SK-N-SH treated with all-trans-retinoic acid at 6 μM for 48 hours (cell line): ENCODE data around the gene BRCA2.

Experiments
- ATAC-seq: fragments of 200-7000 bp; cut with Tn5 transposase; 3 replicates; pipeline ENCODE4 v1.9.1; 2020; ENCODE audit warnings: mild to moderate bottlenecking, moderate library complexity
- ARNTL ChIP-seq: fragments of 450-650 bp; formaldehyde crosslinking; IDR thresholded peaks from 2 replicates; pipeline ENCODE4 v1.5.0; 2020; ENCODE audit warnings: low read depth, mild to moderate bottlenecking, moderate library complexity, borderline replicate concordance
- BACH2 ChIP-seq: fragments of 250-450 bp; sonication (Bioruptor Pico); IDR thresholded peaks from 2 replicates; pipeline ENCODE4 v1.9.0; 2021; ENCODE audit warnings: mild to moderate bottlenecking, borderline replicate concordance
- CREB5 ChIP-seq: fragments of 250-450 bp; sonication (Bioruptor Pico); IDR thresholded peaks from 2 replicates; pipeline ENCODE4 v1.5.1; 2020; ENCODE audit warnings: low read depth, mild to moderate bottlenecking, moderate library complexity
- CSRNP3 ChIP-seq: fragments of 250-450 bp; sonication (Bioruptor Pico); IDR thresholded peaks from 2 replicates; pipeline ENCODE4 v1.5.1; 2021; ENCODE audit warnings: mild to moderate bottlenecking, moderate library complexity
- ESRRG ChIP-seq: fragments of 250-450 bp; sonication (Bioruptor Pico); IDR thresholded peaks from 2 replicates; pipeline ENCODE4 v1.6.1; 2021; ENCODE audit warnings: mild to moderate bottlenecking
- GLIS3 ChIP-seq: fragments of 250-450 bp; sonication (Bioruptor Pico); IDR thresholded peaks from 2 replicates; pipeline ENCODE4 v1.5.0; 2020; ENCODE audit warnings: mild to moderate bottlenecking, moderate library complexity
- ISL1 ChIP-seq: fragments of 250-450 bp; sonication (Bioruptor Pico); IDR thresholded peaks from 2 replicates; pipeline ENCODE4 v2.1.2; 2022; ENCODE audit warnings: mild to moderate bottlenecking, moderate library complexity
- OSR1 ChIP-seq: fragments of 250-450 bp; sonication (Bioruptor Pico); IDR thresholded peaks from 2 replicates; pipeline ENCODE4 v1.8.0; 2022; ENCODE audit warnings: moderate library complexity, mild to moderate bottlenecking, inconsistent platforms
- PATZ1 ChIP-seq: fragments of 250-450 bp; sonication (Bioruptor Pico); IDR thresholded peaks from 2 replicates; pipeline ENCODE4 v1.8.0; 2020; ENCODE audit warnings: mild to moderate bottlenecking, moderate library complexity, borderline replicate concordance
- PPARA ChIP-seq: fragments of 250-450 bp; sonication (Bioruptor Pico); IDR thresholded peaks from 2 replicates; pipeline ENCODE4 v1.5.0; 2020; ENCODE audit warnings: mild to moderate bottlenecking, borderline replicate concordance
- RARB ChIP-seq: fragments of 250-450 bp; sonication (Bioruptor Pico); IDR thresholded peaks from 2 replicates; pipeline ENCODE4 v1.8.0; 2021; ENCODE audit warnings: mild to moderate bottlenecking, moderate library complexity
- SNAI2 ChIP-seq: fragments of 250-450 bp; sonication (Bioruptor Pico); IDR thresholded peaks from 2 replicates; pipeline ENCODE4 v1.5.0; 2020; ENCODE audit warnings: mild to moderate bottlenecking, moderate library complexity
- TCF4 ChIP-seq: fragments of 250-450 bp; sonication (Bioruptor Pico); IDR thresholded peaks from 2 replicates; pipeline ENCODE4 v1.8.0; 2021; ENCODE audit warnings: mild to moderate bottlenecking, moderate library complexity, borderline replicate concordance
- TOX ChIP-seq: fragments of 250-450 bp; sonication (Bioruptor Pico); IDR thresholded peaks from 2 replicates; pipeline ENCODE4 v1.8.0; 2021; ENCODE audit warnings: mild to moderate bottlenecking, moderate library complexity, borderline replicate concordance
- TSHZ2 ChIP-seq: fragments of 250-450 bp; sonication (Bioruptor Pico); IDR thresholded peaks from 2 replicates; pipeline ENCODE4 v1.5.0; 2020; ENCODE audit warnings: mild to moderate bottlenecking, moderate library complexity
- ZC3H10 ChIP-seq: fragments of 250-450 bp; sonication (Bioruptor Pico); IDR thresholded peaks from 2 replicates; pipeline ENCODE4 v1.5.1; 2021; ENCODE audit warnings: mild to moderate bottlenecking, moderate library complexity
- ZFP3 ChIP-seq: fragments of 250-450 bp; sonication (Bioruptor Pico); IDR thresholded peaks from 2 replicates; pipeline ENCODE4 v1.5.0; 2020; ENCODE audit warnings: mild to moderate bottlenecking, moderate library complexity
- ZFP30 ChIP-seq: fragments of 450-650 bp; formaldehyde crosslinking; IDR thresholded peaks from 2 replicates; pipeline ENCODE4 v1.5.0; 2022; ENCODE audit warnings: mild to moderate bottlenecking, moderate library complexity
- ZNF565 ChIP-seq: fragments of 450-650 bp; formaldehyde crosslinking; conservative IDR thresholded peaks from 2 replicates; pipeline ENCODE4 v1.5.0; 2020; ENCODE audit warnings: low read depth, mild to moderate bottlenecking, moderate library complexity
- ZNF70 ChIP-seq: fragments of 450-650 bp; formaldehyde crosslinking; IDR thresholded peaks from 2 replicates; pipeline ENCODE4 v1.5.0; 2020; ENCODE audit warnings: mild to moderate bottlenecking, moderate library complexity
- ZNF8 ChIP-seq: fragments of 450-650 bp; formaldehyde crosslinking; IDR thresholded peaks from 2 replicates; pipeline ENCODE4 v1.5.0; 2020; ENCODE audit warnings: mild to moderate bottlenecking, moderate library complexity
- TF ChIP-seq, protein P1 (sequence below): fragments of 250-450 bp; sonication (Bioruptor Pico); IDR thresholded peaks from 2 replicates; pipeline ENCODE4 v1.8.0; 2021; ENCODE audit warnings: low read depth, mild to moderate bottlenecking, moderate library complexity, borderline replicate concordance

The BRCA2 gene

DNA sequence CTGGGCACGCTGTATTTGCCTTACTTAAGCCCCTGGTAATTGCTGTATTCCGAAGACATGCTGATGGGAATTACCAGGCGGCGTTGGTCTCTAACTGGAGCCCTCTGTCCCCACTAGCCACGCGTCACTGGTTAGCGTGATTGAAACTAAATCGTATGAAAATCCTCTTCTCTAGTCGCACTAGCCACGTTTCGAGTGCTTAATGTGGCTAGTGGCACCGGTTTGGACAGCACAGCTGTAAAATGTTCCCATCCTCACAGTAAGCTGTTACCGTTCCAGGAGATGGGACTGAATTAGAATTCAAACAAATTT, 676 bp downstream of the BRCA2 start (continued):
- TF ChIP-seq ZC3H10 (CRISPR knock-in tag), result no peak
- no peak for TF ChIP-seq TOX

GRCh38 chr13:32316501-32316900, 1.2 kb downstream of the BRCA2 start:
- TF ChIP-seq ZC3H10 (CRISPR knock-in tag) (no peak), RARB (CRISPR knock-in tag) (no peak), PATZ1 (CRISPR knock-in tag) (no peak), ARNTL (no peak), CSRNP3 (CRISPR knock-in tag) (no peak), BACH2 (no peak), TSHZ2 (no peak), CREB5 (CRISPR knock-in tag) (no peak), TOX (no peak), ZFP3 (CRISPR knock-in tag) (no peak), ISL1 (CRISPR knock-in tag) (no peak), ZNF70 (CRISPR knock-in tag) (no peak)
- TF ChIP-seq, protein P1, sequence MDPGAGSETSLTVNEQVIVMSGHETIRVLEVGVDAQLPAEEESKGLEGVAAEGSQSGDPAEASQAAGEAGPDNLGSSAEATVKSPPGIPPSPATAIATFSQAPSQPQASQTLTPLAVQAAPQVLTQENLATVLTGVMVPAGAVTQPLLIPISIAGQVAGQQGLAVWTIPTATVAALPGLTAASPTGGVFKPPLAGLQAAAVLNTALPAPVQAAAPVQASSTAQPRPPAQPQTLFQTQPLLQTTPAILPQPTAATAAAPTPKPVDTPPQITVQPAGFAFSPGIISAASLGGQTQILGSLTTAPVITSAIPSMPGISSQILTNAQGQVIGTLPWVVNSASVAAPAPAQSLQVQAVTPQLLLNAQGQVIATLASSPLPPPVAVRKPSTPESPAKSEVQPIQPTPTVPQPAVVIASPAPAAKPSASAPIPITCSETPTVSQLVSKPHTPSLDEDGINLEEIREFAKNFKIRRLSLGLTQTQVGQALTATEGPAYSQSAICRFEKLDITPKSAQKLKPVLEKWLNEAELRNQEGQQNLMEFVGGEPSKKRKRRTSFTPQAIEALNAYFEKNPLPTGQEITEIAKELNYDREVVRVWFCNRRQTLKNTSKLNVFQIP (CRISPR knock-in tag), result no peak
- no peak for ATAC-seq

- ATAC-seq, result no peak
- TF ChIP-seq TCF4 (CRISPR knock-in tag) (no peak), PPARA (CRISPR knock-in tag) (no peak), RARB (CRISPR knock-in tag) (no peak), BACH2 (no peak), ZNF565 (no peak), OSR1 (CRISPR knock-in tag) (no peak), ZFP3 (CRISPR knock-in tag) (no peak), ESRRG (no peak), ZFP30 (no peak), ZNF8 (no peak)
These were observed 2.6 kb downstream of the BRCA2 start for GRCh38 chr13:32317716-32318465.

GRCh38 chr13:32320528-32320927, 5.2 kb downstream of the BRCA2 start:
- ATAC-seq, result no peak
- TF ChIP-seq ZFP3 (CRISPR knock-in tag) (no peak), TOX (no peak), BACH2 (no peak), CSRNP3 (CRISPR knock-in tag) (no peak), ZC3H10 (CRISPR knock-in tag) (no peak), CREB5 (CRISPR knock-in tag) (no peak), RARB (CRISPR knock-in tag) (no peak), GLIS3 (CRISPR knock-in tag) (no peak), SNAI2 (CRISPR knock-in tag) (no peak), ZNF565 (no peak), ISL1 (CRISPR knock-in tag) (no peak)
